H9 (cell line): ENCODE data around the gene DND1. TPM values are rescaled to one million over a fixed set of nuclear protein-coding genes. Genes with fewer than 3 reads are reported as not detected.

ENCODE experiments used
- DNase-seq: peaks from one replicate; pipeline ENCODE4 v3.0.0-alpha.2; 2017
- H2AFZ ChIP-seq: one replicate; pipeline ENCODE4 v1.6.1; 2013; ENCODE audit warnings: mild to moderate bottlenecking, low read length, control low read depth, moderate library complexity
- H2AK5ac ChIP-seq: 2 replicates; pipeline ENCODE4 v1.6.1; 2013; ENCODE audit warnings: low read length, control low read depth, mixed read lengths; ENCODE audit not compliant: insufficient read length
- H2BK120ac ChIP-seq: one replicate; pipeline ENCODE4 v1.6.1; 2013; ENCODE audit warnings: low read depth, mild to moderate bottlenecking, low read length, control low read depth, inconsistent platforms; ENCODE audit not compliant: poor library complexity, severe bottlenecking
- H2BK12ac ChIP-seq: 2 replicates; pipeline ENCODE4 v1.6.1; 2013; ENCODE audit warnings: low read length, control low read depth, mixed read lengths, low read depth; ENCODE audit not compliant: insufficient read length
- H2BK15ac ChIP-seq: 2 replicates; pipeline ENCODE4 v1.6.1; 2013; ENCODE audit warnings: low read depth, low read length, control low read depth
- H2BK20ac ChIP-seq: one replicate; pipeline ENCODE4 v1.6.1; 2013; ENCODE audit warnings: low read depth, mild to moderate bottlenecking, low read length, control low read depth, inconsistent platforms; ENCODE audit not compliant: poor library complexity, severe bottlenecking
- H2BK5ac ChIP-seq: 2 replicates; pipeline ENCODE4 v1.6.1; 2013; ENCODE audit warnings: low read length, control low read depth, mixed read lengths; ENCODE audit not compliant: insufficient read length
- H3K14ac ChIP-seq: 2 replicates; pipeline ENCODE4 v1.6.1; 2013; ENCODE audit warnings: low read length, control low read depth; ENCODE audit not compliant: insufficient read depth
- H3K18ac ChIP-seq: 2 replicates; pipeline ENCODE4 v1.6.1; 2013; ENCODE audit warnings: low read depth, mild to moderate bottlenecking, mixed read lengths, low read length, control low read depth; ENCODE audit not compliant: insufficient read length
- H3K23ac ChIP-seq: 2 replicates; pipeline ENCODE4 v1.6.1; 2013; ENCODE audit warnings: low read length, control low read depth, mixed read lengths, low read depth; ENCODE audit not compliant: insufficient read length
- H3K23me2 ChIP-seq: 2 replicates; pipeline ENCODE4 v1.6.1; 2013; ENCODE audit warnings: low read depth, mild to moderate bottlenecking, mixed read lengths, low read length, control low read depth; ENCODE audit not compliant: insufficient read length, poor library complexity, severe bottlenecking
- H3K27ac ChIP-seq: 2 replicates; pipeline ENCODE4 v1.5.1; 2013; ENCODE audit warnings: low read length, control low read depth, mixed read lengths, low read depth; ENCODE audit not compliant: insufficient read length
- H3K27me3 ChIP-seq: 2 replicates; pipeline ENCODE4 v1.6.1; 2013; ENCODE audit warnings: low read length, control low read depth, inconsistent platforms; ENCODE audit not compliant: insufficient read depth
- H3K4ac ChIP-seq: 2 replicates; pipeline ENCODE4 v1.6.1; 2013; ENCODE audit warnings: low read depth, mild to moderate bottlenecking, control low read depth, inconsistent platforms, low read length, moderate library complexity
- H3K4me1 ChIP-seq: 2 replicates; pipeline ENCODE4 v1.6.1; 2013; ENCODE audit warnings: low read length, control low read depth, inconsistent platforms; ENCODE audit not compliant: insufficient read depth
- H3K4me2 ChIP-seq: 2 replicates; pipeline ENCODE4 v1.6.1; 2013; ENCODE audit warnings: low read length, control low read depth, mixed read lengths; ENCODE audit not compliant: insufficient read length, insufficient read depth
- H3K56ac ChIP-seq: 2 replicates; pipeline ENCODE4 v1.6.1; 2013; ENCODE audit warnings: low read depth, mild to moderate bottlenecking, mixed read lengths, low read length, control low read depth; ENCODE audit not compliant: insufficient read length
- H3K79me1 ChIP-seq: 2 replicates; pipeline ENCODE4 v1.6.1; 2013; ENCODE audit warnings: low read depth, mild to moderate bottlenecking, moderate library complexity, low read length, control low read depth, inconsistent platforms; ENCODE audit not compliant: insufficient read depth, poor library complexity, severe bottlenecking
- H3K79me2 ChIP-seq: 2 replicates; pipeline ENCODE4 v1.6.1; 2013; ENCODE audit warnings: low read length, control low read depth, inconsistent platforms; ENCODE audit not compliant: insufficient read depth
- H3K9ac ChIP-seq: 2 replicates; pipeline ENCODE4 v1.6.1; 2013; ENCODE audit warnings: low read length, control low read depth, mixed read lengths; ENCODE audit not compliant: insufficient read length; ENCODE audit errors: extremely low read depth
- H3K9me3 ChIP-seq: one replicate; pipeline ENCODE4 v1.6.1; 2013; ENCODE audit warnings: low read depth, low read length, inconsistent platforms; ENCODE audit not compliant: control insufficient read depth
- H3T11ph ChIP-seq: one replicate; pipeline ENCODE4 v1.6.1; 2013; ENCODE audit warnings: mild to moderate bottlenecking, low read length, control low read depth, inconsistent platforms
- H4K20me1 ChIP-seq: one replicate; pipeline ENCODE4 v1.6.1; 2013; ENCODE audit not compliant: control insufficient read depth, insufficient read length, insufficient read depth
- H4K5ac ChIP-seq: 2 replicates; pipeline ENCODE4 v1.6.1; 2013; ENCODE audit warnings: low read depth, mild to moderate bottlenecking, mixed read lengths, low read length, control low read depth; ENCODE audit not compliant: insufficient read length
- H4K8ac ChIP-seq: replicated peaks from 2 replicates; pipeline ENCODE4 v1.6.1; 2013; ENCODE audit warnings: low read length, control low read depth, mixed read lengths, low read depth; ENCODE audit not compliant: insufficient read length
- H4K91ac ChIP-seq: 2 replicates; pipeline ENCODE4 v1.6.1; 2013; ENCODE audit warnings: low read depth, mild to moderate bottlenecking, moderate library complexity, mixed read lengths, low read length, control low read depth; ENCODE audit not compliant: insufficient read length
- H3K27ac Mint-ChIP-seq, 3 experiments: 2 replicates in 2 of 3; 3 replicates in 1 of 3; pipeline ENCODE4 v1.8.0; 2020 to 2021; ENCODE audit warnings: mixed read lengths in 3 of 3, mild to moderate bottlenecking in 1 of 3, moderate library complexity in 1 of 3
- H3K27me3 Mint-ChIP-seq: 2 replicates; pipeline ENCODE4 v1.8.0; 2021; ENCODE audit warnings: low read depth, mild to moderate bottlenecking, moderate library complexity, mixed read lengths
- H3K36me3 Mint-ChIP-seq, 3 experiments: 2 replicates in 2 of 3; 3 replicates in 1 of 3; pipeline ENCODE4 v1.8.0; 2020 to 2021; ENCODE audit warnings: low read depth in 3 of 3, mixed read lengths in 3 of 3; ENCODE audit not compliant: insufficient read depth in 1 of 3
- H3K4me1 Mint-ChIP-seq, 2 experiments: 2 replicates each; pipeline ENCODE4 v1.8.0; 2020; ENCODE audit warnings: mixed read lengths in 2 of 2
- H3K4me3 Mint-ChIP-seq, 2 experiments: 2 replicates in 1 of 2; 3 replicates in 1 of 2; pipeline ENCODE4 v1.8.0; 2020 to 2021; ENCODE audit warnings: mild to moderate bottlenecking in 2 of 2, mixed read lengths in 2 of 2, moderate library complexity in 1 of 2
- H3K9me3 Mint-ChIP-seq, 2 experiments: 2 replicates in 1 of 2; 3 replicates in 1 of 2; pipeline ENCODE4 v1.8.0; 2020; ENCODE audit warnings: mild to moderate bottlenecking in 2 of 2, mixed read lengths in 2 of 2, moderate library complexity in 1 of 2
- CTCF ChIP-seq: fragments of 200-600 bp; sonication (generic); conservative IDR thresholded peaks from 3 replicates; pipeline ENCODE4 v1.8.0; 2021; ENCODE audit warnings: antibody characterized with exemption, mild to moderate bottlenecking
- WGBS: extraction: QIAGEN DNeasy Blood & Tissue Kit; methylation state at CpG from one replicate; pipeline ENCODE4 v1.1.7; 2013; ENCODE audit warnings: missing lambda C conversion rate, low lambda C conversion rate, mixed read lengths; ENCODE audit not compliant: insufficient read length; ENCODE audit errors: extremely low coverage; 5-methylcytosine and 5-hydroxymethylcytosine counted together
- total RNA-seq: library from RNA; stranded (reverse); gene quantifications from 2 replicates; pipeline ENCODE4 v1.2.1, GENCODE V29; 2021

The DND1 gene
- total RNA-seq, 1 experiment from 2014 or later, result 2.4 TPM

- peak overlapping the region; percentile 81 for H3K9ac ChIP-seq
- H3K4me1 Mint-ChIP-seq, result peaks cover 9 to 15% of the 10 kb centered on the region in 2 experiments
- H3K9me3 ChIP-seq, result no peaks in the 10 kb centered on the region
- peaks cover 6% of the 10 kb centered on the region for H3K23me2 ChIP-seq
- no peak overlapping the region for H3K56ac ChIP-seq
- no CpG with 5 or more reads among the region's 8 CpGs for WGBS
- H2AK5ac ChIP-seq, result no peak overlapping the region
- no peak overlapping the region for H2BK120ac ChIP-seq
- H3K79me1 ChIP-seq, result peaks cover 3% of the 10 kb centered on the region
- no peaks in the 10 kb centered on the region for H3K27me3 ChIP-seq
- H4K5ac ChIP-seq, result no peak overlapping the region
- no peaks in the 10 kb centered on the region for H3K9me3 Mint-ChIP-seq
- peaks cover 5 to 38% (median 26%) of the 10 kb centered on the region in 3 experiments; a peak in 6 of 7 replicates for H3K36me3 Mint-ChIP-seq
- no peak overlapping the region for H2AFZ ChIP-seq
- H3K14ac ChIP-seq, result no peak overlapping the region
- H4K91ac ChIP-seq, result no peak overlapping the region
- no peaks in the 10 kb centered on the region for H3K4me1 ChIP-seq
- no peak overlapping the region for H3K23ac ChIP-seq
- peak; percentile 21 for DNase-seq
- H3K79me2 ChIP-seq, result peaks cover 9% of the 10 kb centered on the region; the same call in 1 of the 2 replicates
- H3K27ac ChIP-seq, result peak overlapping the region; percentile 7
- H3K4me3 Mint-ChIP-seq, result peak overlapping the region; percentile 100
- H4K8ac ChIP-seq, result no peak overlapping the region
- no peaks in the 10 kb centered on the region for H4K20me1 ChIP-seq
- peak overlapping the region; percentile 90 for H3K4me2 ChIP-seq
- no peak for TF ChIP-seq CTCF
- H2BK20ac ChIP-seq, result no peak overlapping the region
- no peak overlapping the region for H3K18ac ChIP-seq
- no peak overlapping the region for H2BK15ac ChIP-seq
- H3K27ac Mint-ChIP-seq, result peak overlapping the region; percentile 90 to 98 (median 96); a peak in 4 of 7 replicates
- H2BK12ac ChIP-seq, result no peak overlapping the region
- H3T11ph ChIP-seq, result no peak overlapping the region
- H3K27me3 Mint-ChIP-seq, result no peaks in the 10 kb centered on the region
- no peak overlapping the region for H2BK5ac ChIP-seq
- H3K4ac ChIP-seq, result no peak overlapping the region
These were observed 17.1 kb upstream of the DND1 start for GRCh38 chr5:140690376-140690932.
